ENCODE data around the gene ZDHHC14. TPM values are rescaled to one million over a fixed set of nuclear protein-coding genes. Genes with fewer than 3 reads are reported as not detected.

Gene ZDHHC14
- total and polyA plus RNA-seq, 4 donors = 4.3 to 18.3 (median 8.9) TPM

GRCh38 chr6:157614026-157614568, 233.1 kb downstream of the ZDHHC14 start:
- Histone ChIP-seq H3K27ac (ENCODE audit: low read depth in 1 of 2, low read length in 1 of 2) (no peak overlapping the region), H3K9me3 (ENCODE audit: control insufficient read depth in 4 of 4, insufficient read depth in 3 of 4, low read length in 3 of 4) (no peaks in the 10 kb centered on the region), H3K36me3 (ENCODE audit: control insufficient read depth in 4 of 4, insufficient read depth in 4 of 4, low read length in 4 of 4) (no peaks in the 10 kb centered on the region), H3K4me1 (ENCODE audit: control insufficient read depth in 5 of 5, insufficient read depth in 5 of 5, low read length in 5 of 5) (no peaks in the 10 kb centered on the region), H3K4me3 (no peak overlapping the region), H3K27me3 (ENCODE audit: control insufficient read depth in 3 of 3, insufficient read depth in 3 of 3, low read length in 2 of 3) (no peaks in the 10 kb centered on the region), H3K9ac (ENCODE audit: insufficient read depth in 1 of 2, low read length in 2 of 2) (no peak overlapping the region)
- WGBS, 2 donors = 89 to 91% methylated on average over 5 of the region's 5 CpGs
- no peak for ATAC-seq (ENCODE audit: insufficient read depth, low FRiP score)
- peak in 1 of 3 donors; percentile 18 for DNase-seq
- TF ChIP-seq CTCF (IDR thresholded peaks at IDR 0.05; ENCODE audit: control extremely low read depth, extremely low read depth) = no peak

- 36 to 61% methylated on average over 4 of the region's 4 CpGs for WGBS, 2 donors
- no peaks in the 10 kb centered on the region for H3K27me3 ChIP-seq (ENCODE audit: control insufficient read depth in 3 of 3, insufficient read depth in 3 of 3, low read length in 2 of 3)
- H3K4me1 ChIP-seq (ENCODE audit: control insufficient read depth in 5 of 5, insufficient read depth in 5 of 5, low read length in 5 of 5) = no peaks in the 10 kb centered on the region
- no peak overlapping the region for H3K9ac ChIP-seq (ENCODE audit: insufficient read depth in 1 of 2, low read length in 2 of 2)
- ATAC-seq (ENCODE audit: insufficient read depth, low FRiP score) = no peak
- H3K27ac ChIP-seq (ENCODE audit: low read depth in 1 of 2, low read length in 1 of 2) = no peak overlapping the region
- peak in 1 of 3 donors; percentile 44 for DNase-seq
- no peak for TF ChIP-seq CTCF (IDR thresholded peaks at IDR 0.05; ENCODE audit: control extremely low read depth, extremely low read depth)
- no peak overlapping the region for H3K4me3 ChIP-seq
- no peaks in the 10 kb centered on the region for H3K9me3 ChIP-seq (ENCODE audit: control insufficient read depth in 4 of 4, insufficient read depth in 3 of 4, low read length in 3 of 4)
- no peaks in the 10 kb centered on the region for H3K36me3 ChIP-seq (ENCODE audit: control insufficient read depth in 4 of 4, insufficient read depth in 4 of 4, low read length in 4 of 4)
Observed at GRCh38 chr6:157615420-157615769, 234.4 kb downstream of the ZDHHC14 start.

GRCh38 chr6:157615951-157616350, 235.0 kb downstream of the ZDHHC14 start:
- no peak overlapping the region for H3K4me3 ChIP-seq
- TF ChIP-seq CTCF (IDR thresholded peaks at IDR 0.05; ENCODE audit: control extremely low read depth, extremely low read depth) = no peak
- H3K4me1 ChIP-seq (ENCODE audit: control insufficient read depth in 5 of 5, insufficient read depth in 5 of 5, low read length in 5 of 5) = no peaks in the 10 kb centered on the region
- no peak overlapping the region for H3K9ac ChIP-seq (ENCODE audit: insufficient read depth in 1 of 2, low read length in 2 of 2)
- no peaks in the 10 kb centered on the region for H3K9me3 ChIP-seq (ENCODE audit: control insufficient read depth in 4 of 4, insufficient read depth in 3 of 4, low read length in 3 of 4)
- 84 to 92% methylated on average over 4 of the region's 4 CpGs for WGBS, 2 donors
- no peaks in the 10 kb centered on the region for H3K36me3 ChIP-seq (ENCODE audit: control insufficient read depth in 4 of 4, insufficient read depth in 4 of 4, low read length in 4 of 4)
- H3K27ac ChIP-seq (ENCODE audit: low read depth in 1 of 2, low read length in 1 of 2) = no peak overlapping the region
- no peaks in the 10 kb centered on the region for H3K27me3 ChIP-seq (ENCODE audit: control insufficient read depth in 3 of 3, insufficient read depth in 3 of 3, low read length in 2 of 3)
- ATAC-seq (ENCODE audit: insufficient read depth, low FRiP score) = no peak
- no peak for DNase-seq

- no peaks in the 10 kb centered on the region for H3K9me3 ChIP-seq (ENCODE audit: control insufficient read depth in 4 of 4, insufficient read depth in 3 of 4, low read length in 3 of 4)
- H3K27me3 ChIP-seq (ENCODE audit: control insufficient read depth in 3 of 3, insufficient read depth in 3 of 3, low read length in 2 of 3) = no peaks in the 10 kb centered on the region
- no peak for TF ChIP-seq CTCF (IDR thresholded peaks at IDR 0.05; ENCODE audit: control extremely low read depth, extremely low read depth)
- H3K27ac ChIP-seq (ENCODE audit: low read depth in 1 of 2, low read length in 1 of 2) = no peak overlapping the region
- H3K4me1 ChIP-seq (ENCODE audit: control insufficient read depth in 5 of 5, insufficient read depth in 5 of 5, low read length in 5 of 5) = no peaks in the 10 kb centered on the region
- no peak overlapping the region for H3K4me3 ChIP-seq
- H3K9ac ChIP-seq (ENCODE audit: insufficient read depth in 1 of 2, low read length in 2 of 2) = no peak overlapping the region
- ATAC-seq (ENCODE audit: insufficient read depth, low FRiP score) = no peak
- no peak for DNase-seq
- no peaks in the 10 kb centered on the region for H3K36me3 ChIP-seq (ENCODE audit: control insufficient read depth in 4 of 4, insufficient read depth in 4 of 4, low read length in 4 of 4)
- WGBS, 2 donors = 94 to 95% methylated on average over 3 of the region's 3 CpGs
Observed at GRCh38 chr6:157620944-157621343, 240.0 kb downstream of the ZDHHC14 start.

All from lung (tissue), 12 donors.